ENCODE measurements around the gene UMODL1.
"Not testable (repeated sequence)": the region's sequence is repeated elsewhere in the genome, so short reads cannot be mapped to it uniquely, and the experiment has no call there.

UMODL1 gene

DNA sequence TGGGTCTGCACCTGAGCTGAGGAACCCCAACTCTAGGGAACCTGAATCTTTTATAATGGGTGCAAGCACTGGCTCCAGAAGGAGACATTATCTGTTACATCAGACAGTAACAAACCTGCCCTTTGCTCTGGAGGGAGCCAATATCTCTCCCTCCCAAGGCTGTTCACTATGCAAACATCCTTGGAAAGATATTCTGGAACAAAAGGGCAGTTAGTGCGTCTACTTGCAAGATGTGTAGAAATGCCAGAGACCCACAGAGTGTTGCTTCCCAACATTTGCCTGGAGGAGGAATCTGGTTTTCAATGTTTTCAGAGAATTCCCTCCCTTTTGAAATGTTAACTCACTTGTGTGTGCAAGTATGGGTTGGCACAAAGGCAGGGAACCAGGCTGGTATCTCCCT, 31.9 kb downstream of the UMODL1 start:
- no peak for DNase-seq

DNA sequence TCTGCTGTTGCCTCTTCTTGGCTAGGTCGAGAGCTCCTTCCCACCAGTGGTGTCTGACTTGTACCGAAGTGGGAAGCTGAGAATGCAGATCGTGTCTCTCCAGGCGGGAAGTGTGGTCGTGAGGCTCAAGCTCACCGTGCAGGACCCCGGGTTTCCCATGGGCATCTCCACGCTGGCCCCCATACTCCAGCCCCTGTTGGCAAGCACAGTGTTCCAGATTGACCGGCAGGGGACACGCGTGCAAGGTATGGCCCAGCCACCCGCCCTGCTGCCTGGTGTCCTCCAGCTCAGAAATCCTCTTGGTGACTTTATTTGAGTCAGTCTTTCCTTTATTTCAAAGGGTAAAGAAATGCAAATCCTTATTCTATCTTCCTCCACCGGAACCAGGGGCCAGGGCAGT, 32.7 kb downstream of the UMODL1 start:
- no peak for DNase-seq

DNA sequence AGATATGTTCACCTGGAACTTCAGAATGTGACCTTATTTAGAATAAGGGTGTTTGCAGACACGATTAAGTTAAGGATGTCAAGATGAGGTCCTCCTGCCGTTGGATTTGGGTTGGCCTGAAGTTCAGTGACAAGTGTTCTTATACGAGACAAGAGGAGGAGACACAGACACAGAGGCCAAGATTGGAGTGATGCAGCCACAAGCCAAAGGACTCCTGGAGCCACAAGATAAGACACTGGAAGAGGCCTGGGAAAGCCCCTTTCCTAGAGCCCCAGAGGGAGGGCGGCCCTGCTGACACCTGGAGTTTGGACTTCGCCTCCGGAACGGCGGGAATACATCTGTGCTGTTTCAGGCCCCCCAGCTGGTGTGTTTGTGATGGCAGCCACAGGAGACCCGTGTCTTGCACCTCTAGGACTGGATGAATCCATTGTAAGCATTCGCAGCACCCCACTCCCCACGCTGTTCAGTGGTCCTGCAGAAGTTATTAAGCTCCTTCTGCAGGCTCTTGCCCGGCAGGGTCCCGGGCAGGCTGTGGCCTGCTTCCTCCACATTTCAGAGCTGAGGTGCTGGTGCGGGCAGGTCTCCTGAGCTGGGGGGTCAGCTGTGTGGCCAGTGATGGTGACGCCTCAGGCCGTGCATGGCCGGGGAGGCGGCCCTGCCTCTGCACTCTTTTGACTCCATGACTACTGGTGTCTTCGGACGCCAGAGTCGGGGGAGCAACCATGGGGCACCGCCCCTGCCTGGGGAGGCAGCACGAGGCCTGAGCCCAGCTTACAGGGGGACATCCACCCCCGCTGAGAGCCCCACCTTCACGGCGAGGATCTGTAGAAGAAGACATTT, 34.6 kb downstream of the UMODL1 start:
- no peak for DNase-seq

DNA sequence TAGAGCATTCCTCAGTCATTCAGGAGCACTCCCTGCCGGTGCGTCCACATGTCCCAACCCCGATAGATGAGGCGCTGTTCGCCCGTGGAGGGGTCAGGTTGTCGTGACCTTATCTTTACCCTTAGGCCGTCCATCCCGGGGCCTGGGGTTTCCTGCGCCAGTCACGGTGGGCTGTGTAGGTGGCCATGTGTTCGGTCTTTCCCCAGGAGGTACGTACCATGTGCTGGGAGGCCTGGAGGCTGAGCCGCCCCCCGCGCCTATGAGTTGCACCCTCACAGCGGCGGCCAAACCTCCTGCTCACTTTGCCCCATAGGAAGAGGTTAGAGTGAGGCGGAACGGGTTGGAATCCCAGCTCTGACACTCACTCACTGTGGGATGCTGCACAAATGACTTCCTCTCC, 35.3 kb downstream of the UMODL1 start:
- no peak for DNase-seq

DNA sequence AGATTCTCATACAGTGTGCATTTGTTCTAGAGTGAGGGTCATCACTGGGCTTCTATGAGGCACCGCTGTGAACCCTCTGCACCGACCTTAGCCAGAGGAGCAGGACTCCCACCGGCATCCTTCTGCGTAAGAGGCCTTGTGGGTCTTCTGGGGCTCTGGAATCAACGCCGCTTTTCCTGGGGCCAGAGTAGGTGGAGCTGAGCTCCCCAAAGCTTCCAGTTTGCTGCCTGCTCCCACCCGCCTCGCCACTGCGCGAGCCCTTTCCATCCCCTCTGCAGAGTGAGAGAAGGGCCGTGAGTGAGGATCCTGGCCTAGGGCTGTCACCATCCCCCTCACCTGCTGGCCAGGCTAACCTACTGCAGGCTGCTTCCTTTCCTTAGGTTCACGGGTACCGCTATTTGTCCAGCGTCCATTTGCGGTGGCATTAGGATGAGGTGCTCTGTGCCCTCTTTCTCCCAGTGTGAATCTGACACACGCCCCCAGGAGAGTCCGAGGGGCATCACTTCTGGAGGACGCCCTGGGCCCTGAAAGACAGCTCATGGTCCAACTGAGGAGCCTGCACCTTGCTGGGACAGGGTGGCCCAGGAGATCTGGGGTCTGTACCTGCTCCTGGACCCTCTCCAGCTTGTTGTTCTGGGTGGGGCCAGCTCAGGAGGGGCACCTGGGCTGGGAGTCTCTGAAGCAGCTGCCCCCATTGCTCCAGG, 36.2 kb downstream of the UMODL1 start:
- DNase-seq, result peak; percentile 35

DNA sequence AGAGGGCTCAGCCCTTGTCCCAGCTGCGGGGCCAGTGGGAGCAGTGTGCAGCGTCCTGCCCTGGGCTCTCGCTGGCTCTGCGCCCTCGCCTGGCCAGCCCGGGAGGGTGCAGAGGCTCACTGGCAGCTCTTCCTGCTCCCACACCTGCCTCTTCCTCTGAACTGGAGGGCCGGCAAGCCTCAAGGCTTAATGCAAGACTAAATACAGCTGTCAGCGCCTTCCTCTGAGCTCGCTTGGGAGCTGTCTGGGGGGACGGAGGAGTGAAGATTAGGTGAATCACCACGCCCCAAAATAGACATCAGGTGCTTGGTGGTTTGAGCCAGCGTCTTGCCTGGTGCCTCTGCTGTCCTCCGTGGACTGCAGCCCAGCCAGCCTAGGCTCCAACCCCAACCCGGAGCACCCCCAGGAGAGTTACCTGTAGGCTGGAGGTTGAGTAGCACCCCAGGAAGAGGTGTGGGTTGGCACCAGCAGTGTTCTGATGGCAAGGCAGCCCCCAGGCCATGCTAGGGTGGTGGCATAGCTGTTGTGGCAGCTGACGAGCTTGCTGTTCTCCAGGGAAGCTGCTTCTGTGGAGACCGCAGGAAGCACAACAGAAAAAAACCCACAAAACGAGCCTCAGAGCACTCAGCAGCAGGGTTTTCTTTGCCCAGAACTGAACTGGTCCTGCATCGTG, 36.9 kb downstream of the UMODL1 start:
- peak; percentile 99 for DNase-seq

DNA sequence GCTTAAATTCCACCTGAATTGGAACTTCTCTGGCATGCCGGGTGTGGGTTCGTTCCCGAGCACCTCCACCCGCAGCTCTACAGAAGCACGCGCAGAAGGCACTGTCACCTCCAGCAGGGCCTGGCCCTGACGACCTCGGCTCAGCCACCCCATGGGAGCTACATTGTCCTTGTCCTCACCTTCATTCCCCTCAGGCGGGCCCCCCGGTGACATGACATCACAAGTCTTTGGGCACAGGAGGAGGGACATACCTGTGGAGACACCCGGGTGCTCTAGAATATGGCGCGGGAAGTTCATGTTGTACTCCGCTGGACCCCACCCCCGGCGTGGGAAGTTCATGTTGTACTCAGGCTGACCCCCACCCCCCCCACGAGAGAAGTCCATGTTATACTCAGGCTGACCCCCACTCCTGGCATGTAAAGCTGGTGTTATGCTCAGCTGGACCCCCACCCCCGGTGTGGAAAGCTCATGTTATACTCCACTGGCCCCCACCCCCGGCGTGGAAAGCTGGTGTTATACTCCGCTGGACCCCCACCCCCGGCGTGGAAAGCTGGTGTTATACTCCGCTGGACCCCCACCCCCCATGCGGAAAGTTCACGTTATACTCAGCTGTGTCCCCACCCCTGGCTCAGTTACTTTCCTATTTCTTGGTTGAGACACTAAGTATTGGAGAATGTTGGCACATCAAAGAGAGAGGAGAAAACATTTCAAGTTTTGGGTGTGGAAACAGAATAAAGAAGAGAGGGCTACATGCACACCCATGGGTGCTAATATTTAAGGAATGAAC, 37.6 kb downstream of the UMODL1 start:
- no peak for DNase-seq

DNA sequence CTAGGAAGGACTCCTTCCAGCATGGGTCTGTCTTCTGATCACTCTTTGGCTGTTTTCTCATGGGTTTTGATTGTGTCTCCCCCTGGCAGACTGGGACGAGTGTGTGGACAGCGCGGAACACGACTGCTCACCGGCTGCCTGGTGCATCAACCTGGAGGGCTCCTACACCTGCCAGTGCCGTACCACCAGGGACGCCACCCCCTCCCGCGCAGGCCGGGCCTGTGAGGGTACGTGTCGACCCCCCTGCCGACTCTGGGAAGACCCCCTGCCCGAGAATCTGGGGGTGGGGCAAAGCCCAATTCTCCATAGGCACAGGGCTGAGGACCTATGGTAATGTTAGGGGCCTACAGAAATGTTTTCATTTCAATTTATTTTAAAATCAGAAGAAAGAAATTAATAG, 38.4 kb downstream of the UMODL1 start:
- DNase-seq, result no peak

DNA sequence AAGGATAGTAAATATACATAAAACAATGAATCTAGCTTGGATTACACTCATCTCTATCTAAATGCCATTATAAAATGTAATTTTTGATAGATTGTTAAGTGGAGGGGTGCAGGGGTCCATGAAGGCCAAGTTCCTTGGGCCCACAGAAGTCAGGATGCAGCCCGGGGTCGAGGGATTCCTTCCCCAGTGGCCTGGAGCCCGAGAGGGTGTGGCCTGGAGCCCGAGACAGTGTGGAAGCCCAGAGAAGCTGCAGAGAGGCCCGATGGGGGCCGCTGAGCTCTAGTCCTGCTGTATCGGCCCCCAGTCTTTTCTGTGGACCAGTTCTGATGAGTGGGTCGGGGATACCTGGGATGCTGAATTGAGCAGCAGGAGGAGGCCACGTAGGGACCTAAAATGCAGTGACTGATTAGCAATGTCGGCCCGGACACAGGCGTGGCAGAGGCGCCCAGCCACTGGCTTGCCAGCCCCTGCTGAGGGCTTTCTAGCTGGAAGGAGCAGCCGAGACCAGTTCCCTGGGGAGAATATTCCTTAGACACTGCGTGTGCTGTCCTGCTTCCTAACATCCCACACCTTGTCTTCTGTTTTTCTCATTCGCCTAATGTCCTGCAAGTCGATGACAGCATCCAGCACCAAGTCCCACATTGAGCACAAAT, 38.9 kb downstream of the UMODL1 start:
- no peak for DNase-seq

DNA sequence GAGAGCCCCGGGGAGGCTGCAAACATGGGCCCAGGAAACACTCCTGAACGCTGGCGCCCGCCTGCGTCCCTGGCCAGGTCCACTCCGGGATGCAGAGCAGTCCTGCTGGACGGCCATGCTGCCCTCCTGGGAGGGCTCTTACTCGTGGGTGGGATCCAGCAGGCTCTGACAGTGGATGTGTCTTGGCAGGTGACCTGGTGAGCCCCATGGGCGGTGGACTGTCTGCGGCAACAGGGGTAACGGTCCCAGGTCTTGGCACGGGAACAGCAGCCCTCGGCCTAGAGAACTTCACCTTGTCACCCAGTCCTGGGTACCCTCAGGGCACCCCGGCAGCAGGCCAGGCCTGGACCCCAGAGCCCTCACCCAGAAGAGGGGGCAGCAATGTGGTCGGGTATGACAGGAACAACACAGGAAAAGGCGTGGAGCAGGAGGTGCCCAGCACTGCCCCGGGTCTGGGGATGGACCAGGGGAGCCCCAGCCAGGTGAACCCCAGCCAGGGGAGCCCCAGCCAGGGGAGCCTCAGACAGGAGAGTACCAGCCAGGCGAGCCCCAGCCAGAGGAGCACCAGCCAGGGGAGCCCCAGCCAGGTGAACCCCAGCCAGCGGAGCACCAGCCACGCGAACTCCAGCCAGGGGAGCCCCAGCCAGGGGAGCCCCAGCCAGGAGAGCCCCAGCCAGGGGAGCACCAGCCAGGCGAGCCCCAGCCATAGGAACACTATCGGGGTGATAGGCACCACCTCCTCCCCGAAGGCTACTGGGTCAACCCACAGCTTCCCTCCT, 39.8 kb downstream of the UMODL1 start:
- DNase-seq, result no peak

DNA sequence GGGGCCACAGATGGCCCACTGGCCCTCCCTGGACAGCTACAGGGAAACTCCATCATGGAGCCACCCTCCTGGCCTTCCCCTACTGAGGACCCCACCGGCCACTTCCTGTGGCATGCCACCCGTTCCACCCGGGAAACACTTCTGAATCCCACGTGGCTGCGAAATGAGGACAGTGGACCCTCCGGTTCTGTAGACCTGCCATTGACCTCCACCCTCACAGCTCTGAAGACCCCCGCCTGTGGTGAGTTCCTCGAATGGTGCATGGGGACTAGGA, 40.3 kb downstream of the UMODL1 start:
- DNase-seq, result no peak

DNA sequence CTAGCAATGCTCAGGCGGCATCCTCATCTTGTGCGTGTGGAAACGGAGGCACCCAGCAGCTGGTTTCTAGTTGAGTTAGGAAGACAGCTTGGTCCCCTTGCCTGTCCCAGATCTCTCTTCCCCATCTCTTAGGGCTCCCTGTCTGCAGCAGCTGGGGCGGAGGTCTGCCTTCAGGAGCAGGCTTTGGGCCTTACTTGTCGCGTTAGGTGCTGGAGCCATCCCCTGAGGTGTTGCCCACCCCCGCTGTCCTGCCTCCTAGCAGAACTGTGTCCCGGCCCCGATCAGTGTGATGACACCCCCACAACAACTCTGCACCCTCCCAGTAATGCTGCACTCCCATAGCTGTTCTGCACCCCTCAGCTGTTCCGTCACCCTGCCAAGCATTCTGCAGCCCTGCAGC, 40.7 kb downstream of the UMODL1 start:
- no peak for DNase-seq

DNA sequence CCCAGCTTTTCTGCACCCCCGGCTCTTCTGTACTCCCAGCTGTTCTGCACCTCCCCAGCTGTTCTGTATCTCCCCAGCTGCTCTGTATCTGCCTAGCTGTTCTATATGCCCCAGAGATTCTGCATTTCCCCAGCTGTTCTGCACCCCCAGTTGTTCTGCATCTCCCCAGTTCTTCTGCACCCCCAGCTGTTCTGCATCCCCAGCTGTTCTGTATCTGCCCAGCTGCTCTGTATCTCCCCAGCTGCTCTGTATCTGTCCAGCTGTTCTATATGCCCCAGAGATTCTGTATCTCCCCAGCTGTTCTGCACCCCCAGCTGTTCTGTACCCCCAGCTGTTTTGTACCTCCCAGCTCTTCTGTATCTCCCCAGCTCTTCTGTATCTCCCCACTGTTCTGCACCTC, 41.1 kb downstream of the UMODL1 start:
- peak; percentile 38 for DNase-seq

DNA sequence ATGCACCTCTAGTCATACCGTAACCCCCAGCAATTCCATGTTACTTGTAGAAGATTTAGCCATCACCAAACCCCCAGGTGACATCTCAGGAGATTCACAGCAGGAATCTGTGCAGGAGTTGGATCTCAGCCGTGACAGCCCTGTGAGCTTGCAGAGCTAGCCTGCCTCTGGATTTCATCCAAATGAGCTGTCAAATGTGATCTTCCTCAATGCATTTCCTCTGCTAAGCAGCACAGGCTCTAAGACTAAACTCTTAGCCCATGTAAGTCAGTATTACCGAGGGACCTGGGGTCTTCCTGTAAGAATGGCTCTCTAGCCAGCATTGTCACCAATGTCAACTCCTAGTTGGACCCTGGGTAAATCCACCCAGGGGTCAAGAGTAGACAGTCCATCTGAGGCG, 41.7 kb downstream of the UMODL1 start:
- peak; percentile 63 for DNase-seq

DNA sequence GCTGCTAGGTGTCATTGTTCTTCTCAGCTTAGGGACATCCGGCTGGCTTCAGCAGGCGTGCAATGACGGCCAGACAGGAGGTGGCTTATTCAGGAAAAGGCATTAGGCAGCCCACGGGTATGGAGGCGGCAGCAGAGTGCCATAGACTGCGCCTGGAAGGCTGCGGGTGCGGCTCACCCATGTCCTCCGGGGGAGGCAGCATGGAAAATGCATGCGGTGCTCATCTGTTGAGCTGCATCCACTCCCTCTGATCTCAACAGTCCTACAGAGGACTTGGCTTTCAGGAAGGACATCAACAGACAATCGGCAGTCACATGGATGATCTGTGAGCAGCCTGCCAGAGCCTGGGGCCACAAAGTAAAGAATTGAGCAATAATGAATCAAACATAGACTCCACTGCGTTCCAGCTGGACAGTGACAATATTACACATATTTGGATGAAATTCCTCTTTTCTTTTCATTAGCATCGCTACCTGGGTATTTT, 42.9 kb downstream of the UMODL1 start:
- DNase-seq, result no peak

DNA sequence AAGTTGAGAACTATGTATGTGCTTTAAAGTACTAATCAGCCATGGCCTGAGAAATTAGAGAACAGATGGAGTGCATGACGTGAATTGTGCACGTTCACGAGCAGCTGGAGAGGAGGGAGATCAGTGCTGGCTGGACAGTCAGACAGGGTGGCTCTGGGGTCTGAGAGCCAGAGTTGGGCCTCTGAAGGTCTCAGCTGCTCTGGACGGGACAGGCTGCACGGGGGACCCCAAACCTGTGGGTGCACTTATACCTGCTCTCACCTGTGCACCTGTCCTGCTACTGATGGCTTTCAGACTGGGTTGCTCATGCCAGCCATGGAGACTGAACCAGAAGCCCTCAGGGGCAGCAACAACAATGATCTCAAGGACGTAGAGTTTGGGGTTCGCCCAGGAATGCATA, 43.5 kb downstream of the UMODL1 start:
- no peak for DNase-seq

DNA sequence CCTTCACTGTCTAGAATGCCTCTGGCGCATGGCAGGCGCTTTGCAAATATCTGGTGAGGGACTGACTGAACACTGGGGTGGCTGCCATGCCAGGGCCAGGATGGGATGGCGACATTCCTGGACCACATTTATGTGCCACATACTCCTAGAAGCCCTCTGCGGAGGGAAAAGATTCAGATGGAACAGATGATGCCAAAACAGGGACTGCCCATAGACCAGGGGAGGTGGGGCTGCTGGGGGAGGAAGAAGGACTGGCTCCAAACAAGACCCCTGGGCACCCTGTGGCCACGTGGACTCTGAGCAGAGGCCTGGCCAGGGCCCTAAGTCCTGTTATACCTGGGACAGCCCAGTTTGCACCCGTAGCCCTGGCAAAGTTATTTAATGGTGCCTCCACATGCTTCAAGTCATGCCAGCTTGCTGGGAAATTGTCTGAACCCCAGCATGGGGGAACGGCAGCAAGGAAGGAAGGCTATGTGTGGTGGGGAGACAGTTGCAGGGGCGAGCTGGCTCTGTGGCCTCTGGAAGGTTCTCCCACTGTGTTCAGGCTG, 44.1 kb downstream of the UMODL1 start:
- no peak for DNase-seq

DNA sequence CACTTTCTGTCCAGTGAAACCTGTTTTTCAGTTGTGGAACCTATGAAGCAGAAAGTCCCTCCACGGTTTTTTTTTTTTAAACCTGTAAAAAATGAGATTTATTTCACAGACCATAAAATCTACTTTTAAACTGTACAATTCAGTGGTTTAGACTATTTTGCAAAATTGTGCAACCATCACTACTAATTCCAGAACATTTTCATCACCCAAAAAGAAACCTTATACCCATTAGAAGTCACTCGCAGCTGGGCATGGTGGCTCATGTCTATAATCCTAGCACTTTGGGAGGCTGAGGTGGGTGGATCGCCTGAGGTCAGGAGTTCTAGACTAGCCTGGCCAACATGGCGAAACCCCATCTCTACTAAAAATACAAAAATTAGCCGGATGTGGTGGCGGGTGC, 45.4 kb downstream of the UMODL1 start:
- DNase-seq, result not testable (repeated sequence)

DNA sequence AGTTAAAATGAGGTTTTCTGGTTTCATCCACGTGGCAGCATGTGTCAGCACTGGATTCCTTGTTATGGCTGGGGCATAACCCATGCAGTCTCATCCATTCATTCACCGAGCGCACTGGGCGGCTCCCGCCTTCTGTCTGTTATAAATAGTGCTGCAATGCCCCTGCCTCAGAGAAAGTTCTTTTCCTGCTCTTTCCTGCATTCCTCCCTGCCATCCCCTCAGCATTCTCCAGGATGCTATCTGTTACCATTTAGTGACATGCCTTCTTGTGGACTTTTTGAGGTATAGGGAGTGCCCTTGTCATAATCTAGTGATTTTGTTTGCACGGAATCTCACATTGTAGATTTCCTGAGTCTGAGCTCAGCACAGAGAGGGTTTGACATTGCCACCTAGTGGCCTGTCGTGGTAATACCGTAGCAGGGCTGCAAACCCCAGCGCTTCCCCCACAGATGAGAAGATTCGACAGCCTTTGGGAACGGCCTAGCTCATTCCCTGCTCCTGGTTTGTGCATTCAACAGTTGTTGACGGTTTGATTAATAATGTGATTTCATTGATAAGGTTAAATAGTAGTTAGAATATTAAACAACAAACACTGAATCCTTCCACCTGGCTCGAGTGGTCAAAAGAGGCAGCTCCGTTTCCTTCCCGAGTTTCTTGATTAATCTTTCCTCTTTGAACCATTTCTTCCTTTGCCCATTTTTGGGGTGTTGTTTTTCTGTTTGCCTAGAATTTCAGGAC, 46.3 kb downstream of the UMODL1 start:
- DNase-seq, result peak; percentile 88

DNA sequence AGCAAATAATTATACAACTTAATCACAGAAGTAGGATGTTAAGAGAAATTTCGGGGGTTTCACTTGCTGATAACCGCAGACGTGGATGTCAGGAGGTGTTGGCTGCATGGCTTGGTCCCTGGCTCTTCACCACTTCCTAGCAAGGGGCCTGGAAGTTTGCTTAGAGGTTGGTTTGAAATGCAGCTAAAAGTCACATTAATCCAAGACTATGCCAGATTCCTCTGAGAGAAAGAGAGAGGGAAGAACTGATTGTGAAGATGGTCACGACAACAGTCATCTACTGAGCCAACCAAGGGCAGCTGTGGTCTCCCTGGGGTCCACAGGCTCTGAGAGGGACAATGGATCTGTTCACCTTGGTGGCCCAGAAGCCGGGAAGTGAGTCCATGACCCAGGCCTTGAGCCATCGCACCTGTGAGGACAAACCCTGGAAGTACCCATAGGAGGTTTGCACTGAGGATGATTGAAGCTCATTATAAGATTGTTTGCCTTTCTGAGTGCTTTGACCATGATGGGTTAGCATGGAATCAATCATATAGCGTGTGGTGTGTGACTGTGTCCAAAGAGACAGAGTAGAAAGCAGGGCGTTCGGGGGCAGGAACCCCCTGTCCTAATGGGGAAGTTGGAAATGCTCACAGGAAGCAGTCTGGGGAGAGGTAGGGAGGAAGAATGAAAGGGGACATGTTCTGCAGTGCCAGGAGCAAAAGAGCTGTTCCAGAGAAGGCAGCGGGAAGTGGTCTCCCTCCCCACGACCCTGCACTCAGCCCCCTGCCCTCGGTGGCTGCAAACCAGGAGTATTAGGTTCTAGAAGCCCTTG, 47.1 kb downstream of the UMODL1 start:
- peak; percentile 37 for DNase-seq
